Esophagus squamous epithelium (tissue), 4 donors: ENCODE data around the gene METTL22.

Experiments used
- POLR2A ChIP-seq, 4 donors: fragments of 450-650 bp; IDR thresholded peaks; one replicate each; pipeline ENCODE4 v1.6.1; 2017; ENCODE audit warnings: antibody characterized with exemption in 4 of 4, mild to moderate bottlenecking in 4 of 4, moderate library complexity in 3 of 4
- TF ChIP-seq, protein P1 (sequence below), 6 experiments: fragments of 450-650 bp in 4 of 6; fragments of 200-600 bp in 2 of 6; sonication (generic) in 2 of 6; IDR thresholded peaks; one replicate each; pipeline ENCODE4 v1.5.1; 2016 to 2019; ENCODE audit warnings: antibody characterized with exemption in 6 of 6, mild to moderate bottlenecking in 4 of 6, moderate library complexity in 4 of 6

DNA sequence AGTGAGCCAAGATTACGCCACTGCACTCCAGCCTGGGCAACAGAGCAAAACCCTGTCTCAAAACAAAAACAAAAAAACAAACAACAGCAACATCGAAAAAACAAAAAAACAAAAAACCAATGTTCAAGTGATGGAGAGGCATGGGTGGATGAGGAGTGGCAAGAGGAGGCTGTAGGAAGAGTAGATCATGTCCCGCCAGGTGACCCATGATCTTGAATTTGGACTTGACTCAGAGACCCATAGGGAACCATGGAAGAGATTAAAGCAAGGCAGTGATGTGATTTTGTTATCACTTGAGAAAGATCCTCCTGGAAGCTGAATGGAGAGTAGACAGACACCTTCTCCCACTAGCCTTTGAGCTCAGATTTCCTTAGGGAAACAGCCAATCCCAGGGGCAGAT lies 64.1 kb downstream of the METTL22 start:
- TF ChIP-seq, protein P1, sequence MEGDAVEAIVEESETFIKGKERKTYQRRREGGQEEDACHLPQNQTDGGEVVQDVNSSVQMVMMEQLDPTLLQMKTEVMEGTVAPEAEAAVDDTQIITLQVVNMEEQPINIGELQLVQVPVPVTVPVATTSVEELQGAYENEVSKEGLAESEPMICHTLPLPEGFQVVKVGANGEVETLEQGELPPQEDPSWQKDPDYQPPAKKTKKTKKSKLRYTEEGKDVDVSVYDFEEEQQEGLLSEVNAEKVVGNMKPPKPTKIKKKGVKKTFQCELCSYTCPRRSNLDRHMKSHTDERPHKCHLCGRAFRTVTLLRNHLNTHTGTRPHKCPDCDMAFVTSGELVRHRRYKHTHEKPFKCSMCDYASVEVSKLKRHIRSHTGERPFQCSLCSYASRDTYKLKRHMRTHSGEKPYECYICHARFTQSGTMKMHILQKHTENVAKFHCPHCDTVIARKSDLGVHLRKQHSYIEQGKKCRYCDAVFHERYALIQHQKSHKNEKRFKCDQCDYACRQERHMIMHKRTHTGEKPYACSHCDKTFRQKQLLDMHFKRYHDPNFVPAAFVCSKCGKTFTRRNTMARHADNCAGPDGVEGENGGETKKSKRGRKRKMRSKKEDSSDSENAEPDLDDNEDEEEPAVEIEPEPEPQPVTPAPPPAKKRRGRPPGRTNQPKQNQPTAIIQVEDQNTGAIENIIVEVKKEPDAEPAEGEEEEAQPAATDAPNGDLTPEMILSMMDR (IDR thresholded peaks at IDR 0.05) = no peak
- no peak for TF ChIP-seq POLR2A (IDR thresholded peaks at IDR 0.05)
